NAMALWA (cell line): ENCODE data around the gene RIN3.

ENCODE experiments used
- DNase-seq: peaks from one replicate; pipeline ENCODE4 v3.0.0-alpha.2; 2015; ENCODE audit warnings: low spot score

The RIN3 gene

DNA sequence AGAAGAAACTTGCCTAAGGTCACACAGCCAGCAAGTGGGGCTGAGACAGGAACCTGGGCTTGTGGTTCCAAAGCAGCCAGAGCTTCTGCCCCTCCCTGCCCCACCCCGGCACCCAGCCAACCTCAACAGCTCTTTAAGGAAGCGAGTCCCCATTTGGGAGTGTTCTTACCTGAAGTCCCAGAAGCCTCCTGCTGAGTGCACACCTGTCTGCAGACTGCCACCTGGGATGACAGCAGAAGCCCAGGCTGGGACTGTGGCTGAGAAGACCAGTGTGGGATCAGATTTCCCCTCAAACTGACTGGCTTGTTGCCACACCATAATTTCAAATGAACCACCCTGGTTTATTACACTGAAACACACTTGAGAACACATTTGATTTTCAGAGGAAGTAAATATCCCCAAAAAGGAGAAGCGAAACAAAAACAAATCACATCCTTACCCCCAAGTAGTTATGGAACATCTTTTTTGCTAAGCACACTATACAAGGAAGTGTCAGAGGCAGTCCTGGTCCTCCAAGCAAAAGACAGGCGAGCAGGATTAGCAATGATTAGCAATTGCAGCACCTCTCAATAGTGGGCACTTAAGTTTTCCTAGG, 6.3 kb upstream of the RIN3 start:
- peak; percentile 42 for DNase-seq

DNA sequence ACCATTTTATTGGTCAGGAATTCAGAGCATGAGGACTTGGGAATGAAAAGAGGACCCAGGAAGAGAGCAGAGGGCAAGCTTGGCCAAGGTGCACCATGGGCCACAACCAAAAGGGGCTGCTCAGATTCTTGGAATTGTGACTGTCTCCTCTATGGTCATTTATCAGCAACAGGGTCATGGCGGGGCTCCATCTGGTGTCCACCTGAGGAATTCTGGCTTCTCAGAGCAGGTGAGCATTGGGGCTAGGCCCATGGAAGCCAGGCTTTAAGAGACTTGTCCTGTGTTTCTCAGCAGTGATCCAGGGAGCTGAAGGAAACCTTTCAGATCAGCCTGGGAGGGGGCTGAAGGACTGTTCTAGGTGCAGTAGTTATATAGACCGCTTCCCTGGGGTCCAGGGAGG, 2.6 kb upstream of the RIN3 start:
- no peak for DNase-seq

DNA sequence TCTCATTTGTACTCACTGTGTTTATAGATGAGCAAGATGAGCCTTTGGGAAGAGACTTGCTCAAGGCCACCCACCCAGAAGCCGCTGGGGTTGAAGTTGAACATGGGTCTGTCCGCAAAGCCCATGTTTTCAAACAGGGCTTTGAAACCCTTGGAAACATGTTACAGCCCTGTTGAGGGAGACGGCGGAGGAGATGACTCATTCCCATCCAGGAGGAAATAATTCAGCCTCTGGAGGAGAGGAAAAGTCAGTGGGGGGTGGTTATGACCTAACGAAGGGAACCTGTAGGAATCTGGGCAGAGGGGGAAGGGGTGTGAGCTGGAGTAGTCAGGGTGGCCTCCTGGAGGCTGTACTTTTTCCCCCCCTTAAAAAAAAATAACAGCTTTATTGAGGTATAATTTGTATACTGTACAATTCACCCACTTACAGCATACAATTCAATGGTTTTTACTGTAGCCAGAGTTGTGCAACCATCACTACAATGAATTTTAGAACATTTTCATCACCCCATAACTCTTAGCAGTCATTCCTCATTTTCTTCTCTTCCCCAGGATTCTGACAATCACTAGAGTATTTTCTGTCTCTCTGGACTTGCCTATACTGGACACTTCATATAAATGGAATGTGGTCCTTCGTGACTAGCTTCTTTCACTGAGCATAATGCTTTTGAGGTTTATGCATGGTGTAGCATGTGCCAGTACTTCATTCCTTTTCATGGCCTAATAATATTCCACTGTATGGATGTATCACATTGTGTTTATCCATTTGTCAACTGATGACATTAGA, 1.9 kb upstream of the RIN3 start:
- DNase-seq, result no peak

DNA sequence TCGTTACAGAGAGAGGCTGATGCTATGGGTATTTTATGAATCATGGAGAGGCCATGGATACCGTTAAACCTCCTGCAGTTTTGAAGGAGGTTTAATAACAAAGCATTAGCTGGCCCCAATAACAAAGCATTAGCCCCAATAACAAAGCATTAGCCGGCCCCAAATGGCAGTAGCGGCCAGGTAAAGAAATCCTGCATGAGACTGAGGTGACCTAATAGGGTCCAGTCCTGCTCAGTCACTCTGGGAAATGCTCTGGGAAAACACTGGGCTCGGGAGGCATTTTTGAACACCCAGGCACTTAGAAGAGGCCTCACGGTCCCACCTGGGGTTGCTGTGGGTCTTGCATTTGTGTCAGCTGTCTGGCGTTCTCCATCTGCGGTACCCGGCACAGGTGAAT, 776 bp upstream of the RIN3 start:
- no peak for DNase-seq

DNA sequence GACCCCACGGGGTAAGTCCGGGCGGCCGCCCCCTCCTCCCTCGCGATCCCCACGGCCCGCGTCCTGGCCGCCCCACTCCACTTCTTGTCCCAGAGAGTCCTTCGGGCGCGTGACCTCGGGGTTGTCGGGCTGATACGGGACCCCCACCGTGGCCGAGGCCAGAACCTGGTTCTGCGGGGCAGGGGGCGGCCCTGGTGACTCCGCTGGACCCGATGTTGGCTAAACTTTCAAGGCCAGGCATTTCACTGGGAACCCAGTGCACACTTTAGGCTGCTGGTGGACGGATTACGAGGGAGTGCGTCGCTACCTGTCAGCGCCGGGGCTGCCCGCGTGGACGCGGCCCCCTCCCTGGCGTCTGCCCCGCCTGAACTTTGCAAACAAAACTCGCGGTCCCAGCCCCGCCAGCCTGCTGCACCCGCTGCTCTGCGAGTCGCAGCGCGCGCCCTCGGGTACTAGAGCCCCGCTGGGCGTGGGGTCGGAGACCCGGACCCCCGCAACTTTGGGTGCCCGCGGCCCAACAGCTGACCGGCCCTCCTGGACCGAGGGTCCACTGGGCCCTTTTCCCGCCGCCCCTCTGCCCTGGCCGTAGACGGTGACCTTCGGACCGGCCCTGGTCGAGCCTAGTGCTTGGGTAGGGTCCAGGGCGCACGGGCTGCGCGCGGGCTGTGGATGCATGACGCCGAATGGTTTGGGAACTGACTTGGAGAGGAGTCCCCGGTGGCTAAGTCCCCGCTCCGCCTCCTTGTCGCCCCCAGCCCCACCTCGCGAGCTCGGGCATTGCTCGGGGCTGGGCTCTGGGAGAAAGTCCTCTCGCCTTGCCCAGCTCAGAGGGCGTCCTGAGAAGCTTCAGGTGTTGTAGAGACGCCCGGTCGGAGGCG, 624 bp downstream of the RIN3 start:
- no peak for DNase-seq

DNA sequence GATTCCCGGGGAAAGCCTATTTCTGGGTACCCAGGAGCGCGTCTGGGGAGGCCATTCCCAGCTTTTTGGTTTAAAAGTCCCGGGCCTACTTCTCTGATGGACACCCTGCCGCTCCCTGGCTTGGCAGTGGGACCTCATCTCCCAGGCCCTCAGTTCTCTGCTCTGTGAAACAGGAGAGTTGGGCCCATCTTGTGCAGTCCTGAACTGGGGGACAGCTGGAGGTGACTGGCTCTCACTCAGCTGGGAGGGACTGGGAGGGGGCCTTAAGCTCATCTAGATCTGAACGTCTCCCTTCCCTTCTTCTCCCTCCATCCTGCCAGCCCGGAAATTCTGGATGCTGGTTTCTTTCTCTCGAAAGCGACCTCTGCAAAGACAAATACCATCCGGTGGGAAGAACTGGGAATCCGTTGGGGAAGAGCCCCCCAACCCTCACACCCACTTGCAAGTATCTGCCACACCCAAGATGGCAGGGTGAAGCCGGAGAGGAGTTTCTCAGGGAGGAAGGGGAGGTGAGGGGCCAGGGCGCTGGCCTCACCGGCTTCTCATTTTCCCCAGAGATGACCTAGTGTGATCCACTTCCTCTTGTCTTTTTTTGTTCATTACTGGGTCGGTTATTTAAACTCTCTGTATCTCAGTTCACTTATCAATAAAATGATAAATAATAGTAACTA, 1.4 kb downstream of the RIN3 start:
- no peak for DNase-seq

DNA sequence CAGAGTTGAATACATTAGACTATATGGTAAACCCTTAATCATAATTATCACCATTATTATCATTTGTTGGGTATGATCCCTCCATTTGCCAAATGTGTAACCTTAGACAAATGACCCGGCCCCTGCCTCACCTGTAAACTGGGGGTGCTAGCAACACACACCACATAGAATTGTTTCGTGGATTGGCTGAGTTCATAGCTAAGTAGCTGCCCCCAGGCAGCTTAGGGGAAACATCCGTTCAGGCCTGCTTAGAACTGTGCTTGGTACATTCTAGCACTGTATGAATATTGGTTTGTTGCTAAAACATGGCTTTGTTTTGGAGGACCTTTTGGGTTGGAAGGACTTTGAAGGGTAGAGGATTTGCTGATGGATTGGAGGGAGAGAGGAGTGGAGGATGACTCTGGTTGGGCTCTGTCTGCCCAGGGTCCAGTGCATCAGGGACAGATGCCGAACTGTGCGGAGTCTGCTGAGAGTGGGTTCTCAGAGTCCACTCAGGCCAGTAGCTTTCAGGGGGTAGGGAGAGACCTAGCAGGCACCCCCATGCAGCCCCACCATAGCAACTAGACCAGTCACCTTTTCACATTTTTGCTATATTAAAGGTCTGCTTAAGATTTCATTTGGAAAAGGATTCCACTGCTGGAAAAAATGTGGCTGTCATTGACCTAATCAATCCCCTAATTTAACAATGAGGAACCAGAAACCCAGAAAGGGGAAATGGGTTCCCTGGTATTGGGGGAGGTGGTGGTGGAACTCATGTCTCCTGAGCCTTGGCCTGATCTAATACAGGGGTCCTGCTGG, 2.2 kb downstream of the RIN3 start:
- no peak for DNase-seq

DNA sequence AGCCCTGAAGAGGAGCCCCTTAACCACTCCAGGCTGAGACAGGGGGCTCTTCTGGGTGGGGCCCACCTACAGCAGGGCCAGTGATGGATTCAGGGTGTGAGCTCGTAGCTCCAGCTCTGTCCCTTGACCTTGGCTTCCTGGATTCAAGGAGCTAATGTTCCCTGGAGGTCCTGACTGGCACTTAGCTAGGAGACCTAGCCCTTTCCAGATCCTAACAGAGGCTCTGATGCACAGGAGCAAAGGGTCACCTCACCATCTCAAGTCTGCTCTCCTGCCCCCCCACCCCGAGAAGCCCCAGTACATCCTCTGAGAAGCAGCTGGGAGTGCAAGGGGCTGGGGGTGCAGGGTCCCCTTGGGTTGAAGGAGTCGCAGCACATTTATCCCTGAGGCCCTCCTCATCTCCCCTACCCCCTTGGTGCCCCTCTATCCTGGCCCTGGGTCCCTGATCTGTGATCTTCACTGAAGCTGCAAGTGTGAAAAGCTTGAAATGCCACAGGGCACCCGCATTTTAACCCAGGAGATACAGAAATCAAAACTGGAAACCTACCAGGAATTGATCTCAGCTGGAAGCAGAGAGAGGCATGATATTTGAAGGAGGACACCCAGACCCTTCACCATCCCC, 2.9 kb downstream of the RIN3 start:
- no peak for DNase-seq

DNA sequence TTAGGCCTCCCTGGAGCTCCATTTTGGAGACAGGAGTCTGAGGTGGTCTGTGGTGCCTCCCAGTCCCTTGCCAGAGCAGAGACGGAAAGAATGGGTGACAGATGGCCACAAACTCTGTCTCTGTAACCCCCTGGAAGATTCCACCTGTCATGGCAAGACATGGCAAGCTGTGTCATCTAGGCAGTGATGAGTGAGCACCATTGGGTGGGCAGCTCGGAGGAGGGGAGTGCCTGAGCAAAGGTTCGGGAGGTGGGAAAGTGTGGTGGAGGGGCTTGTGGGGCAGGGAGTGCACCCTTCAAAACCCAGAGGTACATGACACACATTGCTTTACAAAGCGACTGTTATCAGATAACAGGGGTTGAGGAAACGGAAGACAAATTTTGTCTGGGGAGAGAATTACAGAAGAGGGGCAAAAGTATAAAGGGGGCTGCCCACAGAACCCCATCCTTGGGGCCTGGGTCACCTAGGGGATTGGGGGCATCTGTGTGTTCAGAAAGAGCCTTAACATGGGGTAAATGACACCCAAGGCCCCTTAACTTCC, 3.5 kb downstream of the RIN3 start:
- no peak for DNase-seq

DNA sequence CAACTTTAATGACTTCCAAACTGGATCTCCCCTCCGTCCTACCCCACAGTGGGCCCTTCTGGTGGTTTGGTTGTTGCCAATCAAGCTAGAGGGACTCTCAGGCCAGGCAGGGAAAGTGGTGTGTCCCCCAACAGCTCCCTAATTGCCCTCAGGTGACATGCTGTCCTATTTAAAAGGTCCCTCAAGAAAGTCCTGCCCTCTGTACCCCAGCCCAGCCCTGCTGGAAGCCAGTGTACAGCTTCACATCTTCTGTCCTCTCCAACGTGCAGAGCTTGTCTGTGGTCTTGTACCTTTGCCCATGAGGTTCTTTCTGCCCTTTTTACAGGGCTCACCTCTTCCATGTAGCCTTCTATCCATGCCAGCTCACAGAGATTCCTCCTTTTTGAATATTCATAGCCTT, 4.2 kb downstream of the RIN3 start:
- no peak for DNase-seq

DNA sequence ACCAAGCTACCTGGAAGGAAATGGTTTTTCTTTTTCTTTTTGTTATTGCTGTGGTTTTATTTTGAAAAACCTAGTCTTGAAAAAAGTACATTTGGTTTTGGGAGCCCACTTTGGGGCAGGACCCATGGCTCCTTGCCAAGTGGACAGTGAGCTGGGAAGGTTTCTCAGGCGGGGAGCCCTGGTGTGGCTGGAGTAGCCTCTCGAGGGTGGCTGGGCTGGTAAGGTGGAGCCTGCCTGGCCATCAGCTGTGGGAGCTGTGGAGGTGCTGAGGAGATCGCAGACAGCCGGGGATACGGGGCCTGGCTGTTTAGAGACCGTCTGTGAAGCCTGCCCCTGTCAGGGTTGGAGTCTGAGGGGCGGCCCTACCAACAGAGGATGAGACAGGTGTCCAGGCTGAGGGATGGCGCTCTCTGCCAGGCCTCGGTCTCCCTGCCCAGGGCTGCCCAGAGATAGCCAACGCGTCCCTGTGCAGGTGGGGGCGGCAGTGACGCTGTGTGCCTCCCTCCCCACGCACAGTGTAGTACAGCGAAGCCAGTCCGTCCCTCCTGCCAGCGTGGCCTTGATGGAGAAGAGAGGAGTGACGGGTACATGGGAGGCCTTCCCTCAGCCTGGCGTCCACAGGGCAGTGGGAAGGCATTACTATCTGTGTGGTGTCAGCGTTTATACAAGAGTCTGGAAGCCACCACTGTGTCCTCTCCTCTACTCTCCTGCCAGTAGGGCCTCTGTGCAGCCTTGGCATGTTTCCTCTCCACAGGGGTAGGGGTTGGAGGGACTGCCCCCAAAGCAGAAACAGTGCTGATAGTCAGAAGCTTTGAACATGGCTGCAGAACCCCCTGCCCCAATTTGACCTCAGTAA, 5.9 kb downstream of the RIN3 start:
- no peak for DNase-seq

DNA sequence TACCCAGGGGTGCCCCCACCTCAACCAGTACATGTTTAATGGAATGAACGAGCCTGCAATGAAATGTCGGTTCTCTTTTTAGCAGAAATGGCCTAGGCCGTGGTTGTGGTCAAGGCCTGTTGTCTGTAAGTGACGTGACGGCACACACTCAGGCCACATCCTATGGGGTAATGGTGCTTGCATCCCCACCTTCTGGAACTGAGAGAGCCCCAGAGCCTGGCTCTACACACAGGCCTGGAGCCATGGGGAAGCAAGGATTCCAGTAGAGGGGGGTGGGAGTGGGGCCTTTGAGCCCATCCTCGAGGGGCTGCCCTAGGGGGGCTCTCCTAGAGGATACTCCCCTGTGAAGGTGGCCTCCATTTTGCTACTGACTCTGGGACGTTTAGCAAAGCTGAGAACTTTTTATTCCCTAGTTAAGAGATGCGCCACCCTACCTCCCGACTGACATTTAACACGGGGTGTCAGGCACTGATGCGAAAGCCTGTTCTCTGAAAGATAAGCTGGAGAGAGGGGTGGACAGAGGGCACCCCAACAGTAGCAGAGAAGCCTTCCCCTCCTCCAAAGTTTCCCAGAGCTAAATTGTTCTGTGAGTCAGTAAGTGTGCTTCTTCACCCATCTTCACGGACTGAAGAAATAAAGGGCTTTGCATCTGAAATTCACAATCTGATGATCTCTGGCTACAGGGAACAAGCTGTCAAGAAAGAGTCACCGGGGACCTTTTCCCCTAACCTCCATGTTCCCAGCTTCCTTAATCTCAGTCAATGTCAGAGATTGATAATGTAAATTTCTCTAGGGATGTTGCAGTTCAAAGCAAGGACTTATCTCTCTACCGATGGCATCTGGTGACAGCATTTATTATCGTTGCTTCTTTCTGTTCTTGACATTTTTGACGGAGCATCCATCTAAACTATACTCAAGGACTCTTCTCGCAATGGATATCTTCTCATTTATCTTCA, 6.8 kb downstream of the RIN3 start:
- no peak for DNase-seq

DNA sequence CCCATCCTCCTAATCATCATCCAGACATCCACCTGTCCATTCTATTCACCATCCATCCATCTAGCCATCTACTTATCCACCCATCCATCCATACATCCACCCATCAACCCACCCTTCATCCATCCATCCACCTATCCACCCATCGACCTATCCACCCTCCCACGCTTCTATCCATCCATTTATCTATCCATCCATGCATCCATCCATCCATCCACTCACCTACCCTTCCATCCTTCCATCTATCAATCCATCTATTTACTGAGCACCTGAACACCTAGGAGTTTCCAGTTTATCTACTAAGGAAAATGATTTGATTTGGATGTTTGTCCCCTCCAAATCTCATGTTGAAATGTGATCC, 7.5 kb downstream of the RIN3 start:
- no peak for DNase-seq

DNA sequence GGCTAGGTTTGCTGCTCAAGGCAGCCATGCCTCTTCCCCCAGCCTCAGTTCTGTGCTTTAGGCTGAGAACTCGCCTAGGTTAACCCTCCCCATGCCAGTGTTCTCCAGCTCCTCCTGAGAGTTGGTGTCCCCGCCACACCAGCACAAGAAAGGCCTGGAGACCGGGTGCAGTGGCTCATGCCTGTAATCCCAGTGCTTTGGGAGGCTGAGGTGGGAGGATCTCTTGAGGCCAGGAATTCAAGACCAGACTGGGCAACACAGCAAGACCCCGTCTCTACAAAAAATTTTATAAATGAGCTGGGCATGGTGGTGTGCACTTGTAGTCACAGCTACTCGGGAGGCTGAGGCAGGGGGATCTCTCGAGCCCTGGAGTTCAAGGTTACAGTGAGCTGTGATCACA, 10.2 kb downstream of the RIN3 start:
- no peak for DNase-seq

DNA sequence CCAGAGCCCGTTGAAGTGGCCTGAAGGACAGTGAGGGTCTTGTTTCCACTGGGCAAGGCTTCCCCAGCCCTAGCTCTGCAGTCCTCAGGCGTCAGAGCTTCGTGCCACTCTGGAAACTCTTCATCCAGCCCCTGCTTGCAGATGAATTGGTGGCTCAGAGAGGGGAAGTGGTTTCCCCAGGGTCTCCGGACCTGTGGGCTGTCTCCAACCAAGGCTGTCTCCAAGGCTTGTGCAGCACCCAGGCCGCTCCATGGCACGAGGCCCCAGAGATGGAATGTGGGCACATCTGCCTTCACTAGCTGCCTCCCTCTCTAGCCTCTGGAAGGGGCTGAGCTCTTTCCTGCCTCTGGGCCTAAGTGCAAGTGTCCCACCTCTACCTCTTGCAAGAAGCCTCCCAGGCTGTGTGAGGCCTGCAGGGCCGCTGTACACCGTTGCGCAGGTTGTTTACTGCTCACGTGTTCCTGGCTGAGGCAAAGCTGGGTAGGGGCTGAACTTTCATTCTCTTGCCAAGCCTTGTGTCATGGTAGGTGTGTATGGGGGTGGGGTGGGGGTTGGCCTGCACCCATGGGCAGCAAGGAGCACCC, 11.1 kb downstream of the RIN3 start:
- DNase-seq, result no peak

DNA sequence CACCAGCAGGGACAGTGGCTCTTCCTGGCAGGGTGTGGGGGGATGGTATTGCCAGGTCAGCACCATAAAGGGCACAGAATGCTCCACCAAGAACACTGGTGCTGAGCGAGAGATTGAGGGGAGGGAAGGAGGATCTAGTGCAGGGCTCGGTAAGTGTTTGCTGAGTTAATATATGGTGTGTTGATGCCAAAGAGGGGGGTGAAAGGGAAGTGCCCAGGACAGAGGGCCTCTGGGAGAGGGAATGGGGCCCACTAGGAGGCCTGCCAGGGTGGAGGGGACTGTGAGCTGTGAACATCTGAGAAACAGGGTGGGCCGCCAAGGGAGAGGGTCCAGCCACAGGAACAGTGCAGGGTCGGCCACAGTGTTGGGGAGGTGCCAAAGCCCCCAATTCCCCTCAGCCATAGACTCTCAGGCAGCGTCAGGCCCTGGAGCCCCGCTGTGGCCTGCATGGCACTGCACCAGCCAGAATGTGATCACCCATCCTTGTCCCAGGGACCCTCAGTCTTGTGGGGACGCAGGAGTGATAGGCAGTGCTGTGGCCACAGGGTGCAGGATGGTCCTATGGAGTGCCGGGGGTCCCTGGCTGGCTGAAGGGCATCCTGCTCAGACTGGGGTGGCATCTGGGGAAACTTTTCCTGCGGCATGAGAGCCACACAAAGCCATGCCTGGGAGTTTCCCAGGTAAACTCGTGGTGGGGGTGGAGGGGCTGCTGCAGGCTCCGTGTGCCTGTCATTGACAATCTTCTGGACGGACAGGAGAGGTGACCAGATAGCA, 11.9 kb downstream of the RIN3 start:
- DNase-seq, result no peak

DNA sequence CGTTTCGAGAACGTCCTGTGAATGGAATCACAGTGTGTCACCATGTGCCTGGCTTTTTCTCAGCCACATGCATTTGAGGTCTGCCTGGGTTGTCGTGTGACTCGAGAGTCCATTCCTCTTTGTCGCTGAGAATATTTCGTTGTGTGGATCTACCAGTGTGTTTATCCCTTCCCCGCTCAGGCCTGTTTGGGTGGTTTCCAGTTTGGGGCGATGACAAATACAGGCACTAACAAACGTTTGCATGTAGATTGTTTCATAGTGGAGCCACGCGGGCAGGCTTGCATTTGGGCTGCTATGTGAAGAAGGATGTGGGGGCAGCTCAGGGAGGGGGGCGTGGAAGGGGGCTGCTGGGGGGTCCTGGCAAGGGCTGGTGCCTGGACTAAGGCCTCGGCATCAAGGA, 14.1 kb downstream of the RIN3 start:
- DNase-seq, result no peak
